CD4-positive, alpha-beta T cell treated with Interleukin-15 for 4 hours (primary cell): ENCODE data around the gene SLC4A3.
"Not testable (repeated sequence)": the region's sequence is repeated elsewhere in the genome, so short reads cannot be mapped to it uniquely, and the experiment has no call there.

ENCODE experiments used
- DNase-seq: peaks from one replicate; pipeline ENCODE4 v3.0.0-alpha.2; 2020; ENCODE audit warnings: low spot score

Gene SLC4A3

DNA sequence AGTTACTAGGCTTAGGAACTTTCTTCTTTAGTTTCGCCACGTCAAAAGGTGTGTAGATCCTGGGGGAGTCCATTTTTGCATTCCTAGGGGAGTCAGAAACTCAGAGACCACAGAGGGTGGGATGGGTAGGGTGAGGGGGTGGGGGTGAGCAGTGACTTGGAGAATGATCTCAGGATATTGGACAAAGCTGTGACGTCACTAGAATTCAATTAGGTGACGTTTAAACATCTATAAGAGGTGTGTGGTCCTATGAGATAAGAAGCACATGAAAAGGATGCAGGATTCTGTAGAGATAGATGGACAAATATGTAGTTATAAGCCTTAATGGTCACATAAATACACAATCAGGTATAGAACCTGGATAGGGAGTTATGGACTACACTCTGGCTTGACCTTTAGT, 21.5 kb downstream of the SLC4A3 start:
- DNase-seq = no peak

DNA sequence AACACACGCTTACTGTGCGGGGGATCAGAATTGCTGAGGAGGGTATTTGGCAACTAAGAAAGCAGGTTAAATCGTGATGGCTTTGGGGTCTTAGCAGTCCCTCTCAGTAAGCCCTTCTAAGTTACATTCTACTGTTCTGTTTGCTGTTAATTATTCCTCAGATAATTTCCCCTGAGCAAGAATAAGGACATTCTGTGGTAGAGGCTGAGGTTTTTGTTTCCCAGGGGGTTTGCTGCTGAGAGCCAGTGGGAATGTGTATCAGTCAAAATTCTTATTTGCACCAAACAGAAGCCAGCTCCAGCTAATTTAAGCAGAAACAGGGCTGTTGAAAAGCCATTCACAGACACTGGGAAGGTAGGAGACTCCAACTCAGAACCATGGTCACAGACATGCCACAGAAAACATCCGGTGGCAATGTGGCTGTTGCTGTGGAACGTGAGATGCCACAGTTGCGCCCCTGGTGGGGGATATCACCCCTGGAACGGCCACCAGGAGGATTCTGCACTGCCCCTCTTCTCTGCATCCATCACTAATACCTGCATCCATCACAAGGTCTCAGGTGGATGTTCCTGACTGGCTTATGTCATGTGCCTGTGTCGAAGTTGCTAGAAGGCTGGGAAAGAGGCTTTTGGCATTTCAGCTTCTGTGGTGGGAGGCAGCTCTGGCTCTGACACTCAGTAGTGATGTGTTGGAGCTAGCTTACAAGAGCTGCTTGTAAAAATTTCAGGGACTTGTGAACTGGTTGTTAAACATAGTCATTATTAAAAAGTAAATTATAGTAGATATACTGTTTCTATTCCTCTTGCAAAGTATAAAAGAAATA, 23.2 kb downstream of the SLC4A3 start:
- DNase-seq = no peak

DNA sequence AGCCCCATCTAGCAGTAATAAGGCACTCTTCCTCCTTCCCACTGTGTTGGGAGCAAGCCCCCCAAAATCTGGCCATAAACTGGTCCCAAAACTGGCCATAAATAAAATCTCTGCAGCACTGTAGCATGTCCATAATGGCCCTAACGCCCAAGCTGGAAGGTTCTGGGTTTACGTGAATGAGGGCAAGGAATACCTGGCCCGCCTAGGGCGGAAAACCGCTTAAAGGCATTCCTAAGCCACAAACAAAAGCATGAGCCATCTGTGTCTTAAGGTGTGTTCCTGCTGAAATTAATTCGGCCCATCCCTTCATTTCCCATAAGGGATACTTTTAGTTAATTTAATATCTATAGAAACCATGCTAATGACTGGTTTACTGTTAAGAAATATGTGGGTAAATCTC, 24.2 kb downstream of the SLC4A3 start:
- DNase-seq = not testable (repeated sequence)

DNA sequence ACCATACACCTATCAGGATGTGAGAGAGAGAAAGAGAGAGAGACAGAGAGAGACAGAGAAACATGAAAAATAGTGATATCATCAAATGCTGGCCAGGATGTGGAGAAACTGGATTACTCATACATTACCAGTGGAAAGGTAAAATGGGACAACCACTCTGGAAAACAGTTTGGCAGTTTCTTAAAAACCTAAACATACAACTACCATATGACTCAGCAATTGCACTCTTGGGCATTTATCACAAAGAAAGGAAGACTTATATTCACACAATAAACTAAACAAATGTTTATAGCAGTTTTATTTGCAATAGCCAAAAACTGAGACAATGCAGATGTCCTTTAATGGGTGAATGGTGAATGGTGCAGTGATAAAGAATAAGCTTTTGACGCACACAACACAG, 29.1 kb downstream of the SLC4A3 start:
- DNase-seq = no peak

DNA sequence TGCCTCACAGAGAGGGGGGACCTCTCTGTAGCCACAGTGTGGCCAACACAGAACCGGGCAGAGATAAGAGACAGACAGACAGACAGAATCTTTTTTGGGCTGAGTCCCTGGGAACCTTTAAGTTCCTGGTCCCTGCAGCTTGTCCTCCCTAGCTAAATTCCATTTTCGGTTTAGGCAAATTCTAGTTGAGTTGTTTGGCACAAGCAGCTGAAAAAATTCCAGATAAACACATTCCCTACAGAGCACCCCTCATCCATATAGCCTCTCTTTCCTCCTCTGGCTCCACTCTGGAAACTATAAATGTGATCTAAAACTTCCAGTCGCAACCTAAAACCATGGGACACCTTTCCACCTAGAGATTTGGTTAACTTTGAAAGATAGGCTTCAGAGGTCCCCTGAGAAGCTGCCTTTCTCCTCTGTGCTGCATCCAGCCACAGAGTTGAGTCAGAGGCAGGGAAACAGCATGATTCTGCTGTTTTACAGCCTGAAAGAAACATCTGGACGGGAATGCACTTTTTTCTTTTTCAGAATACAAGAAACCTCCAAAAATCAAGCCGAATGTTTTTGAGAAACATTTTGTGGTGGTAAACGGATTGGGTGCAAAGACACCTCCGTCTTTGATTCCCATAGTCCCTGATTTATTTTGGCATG, 30.9 kb downstream of the SLC4A3 start:
- DNase-seq = no peak

DNA sequence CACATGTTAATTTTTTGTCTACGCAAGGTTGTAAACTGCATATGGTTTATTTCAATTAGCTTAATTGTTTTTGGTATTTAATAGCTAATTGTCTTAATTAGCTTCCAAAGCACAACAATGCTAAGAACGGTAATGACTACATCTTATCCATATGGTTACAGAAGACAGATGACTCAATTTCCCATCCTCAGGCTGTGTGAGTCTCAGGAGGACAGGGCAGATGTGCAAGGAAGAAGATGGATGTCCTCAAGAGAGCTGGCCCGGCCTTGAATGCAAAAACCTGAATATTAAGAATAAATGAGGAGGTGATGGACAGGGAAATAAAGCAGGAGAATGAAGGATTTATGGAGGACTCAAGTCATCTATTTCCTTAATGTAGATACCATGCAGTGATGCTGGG, 31.4 kb downstream of the SLC4A3 start:
- no peak for DNase-seq

DNA sequence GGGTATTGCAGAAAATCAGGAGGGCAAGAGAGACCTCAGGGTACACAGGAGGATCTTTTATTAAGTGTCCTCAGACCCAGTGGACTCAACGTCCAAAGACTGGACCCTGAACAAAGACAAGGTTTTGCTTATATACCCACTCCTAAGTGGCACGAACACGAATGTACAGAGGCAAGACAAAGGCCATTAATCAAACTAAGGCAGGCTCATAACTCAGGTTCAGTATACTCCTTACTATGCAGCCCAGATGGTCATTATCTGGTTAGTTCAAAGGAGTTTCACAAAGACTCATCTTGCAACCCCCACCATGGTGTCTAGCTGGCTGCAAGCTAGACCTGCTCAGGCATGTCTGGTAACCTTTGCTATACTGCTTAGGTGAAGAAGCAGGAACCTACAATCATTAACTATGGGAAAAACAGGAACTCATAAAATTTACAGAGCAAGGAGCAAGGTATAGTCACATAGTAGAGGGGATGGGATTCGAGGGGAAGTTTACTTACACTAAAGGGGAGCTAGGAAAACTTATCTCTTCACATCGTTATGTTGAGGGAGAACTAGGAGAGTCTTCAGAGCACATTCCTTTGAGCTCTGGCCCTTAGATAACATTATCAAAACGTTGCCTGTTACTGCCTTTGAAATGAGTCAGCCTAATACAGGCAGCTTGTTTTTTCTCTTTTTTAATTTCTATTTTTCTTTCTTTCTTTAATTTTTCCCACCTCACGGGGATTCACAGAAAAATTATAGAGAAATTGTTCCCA, 33.9 kb downstream of the SLC4A3 start:
- no peak for DNase-seq

DNA sequence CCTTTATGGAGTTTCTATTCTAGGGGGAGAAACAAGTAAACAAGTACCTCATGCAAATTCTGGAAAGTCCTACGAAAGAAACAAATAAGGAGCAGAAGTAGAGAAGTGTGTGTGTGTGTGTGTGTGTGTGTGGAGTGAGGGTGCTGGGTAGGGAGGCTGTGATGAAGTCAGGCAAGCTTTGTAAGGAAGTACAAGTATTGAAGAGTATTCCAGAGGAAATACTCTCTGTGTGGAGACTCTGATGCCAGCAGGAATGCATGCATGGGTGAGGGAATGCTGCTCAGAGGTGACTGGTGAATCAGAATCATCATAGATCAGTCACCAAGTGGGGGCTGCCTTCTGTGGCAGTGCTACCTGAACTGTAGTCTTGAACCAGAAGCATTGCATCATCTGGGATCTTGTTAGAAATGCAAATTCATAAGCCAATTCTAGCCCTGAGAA, 34.5 kb downstream of the SLC4A3 start:
- no peak for DNase-seq

DNA sequence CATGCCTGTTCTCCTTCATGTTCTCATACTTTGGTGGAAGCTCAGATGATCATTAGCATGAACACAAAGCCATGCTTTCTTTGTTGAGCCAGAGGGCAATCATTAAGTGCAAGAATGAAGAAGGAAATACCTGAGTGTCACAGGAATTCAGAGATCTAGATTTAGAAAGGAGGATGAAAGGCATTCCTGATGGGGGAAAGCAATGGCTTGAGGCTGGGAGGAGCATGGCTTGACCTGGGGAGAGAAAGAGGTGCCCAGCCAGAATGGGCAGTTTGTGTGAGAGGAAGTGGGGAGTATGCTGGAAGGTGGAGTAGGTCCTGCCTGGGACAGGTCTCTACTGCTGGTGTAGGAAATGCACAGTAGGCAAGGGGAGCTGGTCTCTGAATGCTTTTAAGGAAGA, 35.1 kb downstream of the SLC4A3 start:
- DNase-seq = no peak

DNA sequence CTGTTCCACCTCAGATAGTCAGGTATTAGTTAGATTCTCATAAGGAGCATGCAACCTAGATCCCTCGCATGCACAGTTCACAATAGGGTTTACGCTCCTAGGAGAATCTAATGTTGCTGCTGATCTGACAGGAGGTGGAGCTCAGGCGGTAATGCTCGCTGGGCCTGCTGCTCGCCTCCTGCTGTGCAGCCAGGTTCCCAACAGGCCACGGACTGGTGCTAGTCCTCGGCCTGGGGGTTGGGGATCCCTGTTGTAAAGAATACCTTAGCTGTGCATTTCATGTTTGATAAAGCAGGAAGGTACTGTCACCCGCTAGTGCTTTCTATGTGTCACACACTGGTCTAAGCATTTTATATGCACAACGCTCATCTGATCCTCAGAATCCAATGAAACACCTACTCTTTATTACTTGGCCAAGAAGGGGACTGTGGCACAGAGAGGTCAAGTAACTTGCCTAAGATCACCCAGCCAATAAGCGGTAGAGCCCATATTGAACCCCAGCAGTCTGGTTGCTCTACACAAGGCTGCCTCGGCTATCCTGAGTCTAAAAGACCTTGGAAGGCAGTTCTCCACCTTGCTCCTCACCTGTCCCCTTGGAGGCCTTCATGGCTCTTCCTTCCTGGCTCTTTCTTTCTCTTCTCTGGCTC, 35.8 kb downstream of the SLC4A3 start:
- no peak for DNase-seq

DNA sequence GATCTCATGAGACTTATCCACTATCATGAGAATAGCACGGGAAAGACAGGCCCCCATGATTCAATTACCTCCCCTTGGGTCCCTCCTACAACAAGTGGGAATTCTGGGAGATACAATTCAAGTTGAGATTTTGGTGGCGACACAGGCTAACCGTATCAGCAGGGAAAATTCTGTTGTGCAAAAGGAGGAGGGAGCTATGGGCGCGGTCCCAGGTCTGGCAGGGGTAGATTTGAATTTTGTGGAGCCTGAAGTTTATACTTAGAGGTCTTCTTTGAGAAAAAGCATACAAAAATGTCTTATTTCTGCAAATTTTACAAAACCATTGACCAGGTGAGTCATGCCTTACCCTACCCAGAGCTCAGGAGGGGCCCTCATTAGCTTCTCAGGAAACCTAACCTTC, 36.6 kb downstream of the SLC4A3 start:
- DNase-seq = no peak

DNA sequence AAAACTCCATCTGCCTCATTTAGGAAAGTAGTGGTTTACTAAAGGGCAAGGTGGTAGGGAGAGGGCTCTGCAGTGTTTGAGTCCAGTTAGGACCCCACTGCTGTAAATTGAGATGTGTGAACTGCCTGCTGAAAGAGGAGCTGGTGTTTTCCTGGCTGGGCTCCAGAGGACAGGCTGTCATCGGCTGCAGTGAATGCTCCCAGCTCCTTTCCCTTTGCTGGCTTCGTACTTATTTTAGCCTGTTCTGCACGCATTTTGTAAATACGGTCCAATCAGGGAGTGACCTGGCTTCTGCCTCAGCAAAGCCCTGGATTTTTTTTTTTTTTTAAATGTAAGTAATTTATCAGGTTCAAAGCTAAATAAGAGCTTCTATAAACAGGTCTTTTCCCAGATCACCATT, 37.5 kb downstream of the SLC4A3 start:
- DNase-seq = no peak

DNA sequence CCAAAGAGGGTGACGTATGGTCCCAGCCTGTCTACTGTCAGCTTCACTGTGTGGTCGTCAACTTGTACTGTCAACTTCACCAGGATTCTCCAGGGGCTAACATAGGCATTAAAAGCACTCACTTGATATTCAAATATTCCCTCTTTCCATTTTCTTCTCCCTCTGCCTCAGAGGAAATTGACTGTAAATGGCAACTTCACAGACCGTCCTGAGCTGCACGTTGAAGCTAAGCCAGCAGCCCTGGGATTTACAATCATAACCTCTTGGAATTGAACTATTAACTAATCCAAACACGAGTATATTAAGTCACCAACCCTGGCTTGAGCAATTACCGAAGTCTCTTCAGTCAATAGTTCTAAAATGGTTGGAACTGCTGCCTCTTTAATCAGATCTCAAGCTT, 38.5 kb downstream of the SLC4A3 start:
- DNase-seq = no peak

DNA sequence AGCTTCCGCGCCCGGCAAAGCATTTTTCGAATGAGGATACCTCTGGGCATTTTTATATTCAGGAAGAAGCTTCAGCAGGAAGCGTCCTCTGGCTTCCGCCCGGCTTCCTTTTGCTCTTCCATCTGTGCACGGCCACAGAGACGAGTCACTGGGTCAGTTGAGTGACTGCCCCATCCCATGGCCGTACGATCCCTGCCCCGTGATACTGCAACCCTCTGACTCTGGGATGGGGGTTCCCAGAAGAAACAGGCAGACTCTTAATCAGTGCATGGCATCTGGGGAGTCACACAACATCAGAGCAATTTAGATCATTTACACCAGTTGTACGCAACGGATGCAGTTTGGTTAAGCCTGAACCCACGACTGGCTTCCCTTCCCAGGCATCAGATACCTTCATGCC, 40.9 kb downstream of the SLC4A3 start:
- no peak for DNase-seq

DNA sequence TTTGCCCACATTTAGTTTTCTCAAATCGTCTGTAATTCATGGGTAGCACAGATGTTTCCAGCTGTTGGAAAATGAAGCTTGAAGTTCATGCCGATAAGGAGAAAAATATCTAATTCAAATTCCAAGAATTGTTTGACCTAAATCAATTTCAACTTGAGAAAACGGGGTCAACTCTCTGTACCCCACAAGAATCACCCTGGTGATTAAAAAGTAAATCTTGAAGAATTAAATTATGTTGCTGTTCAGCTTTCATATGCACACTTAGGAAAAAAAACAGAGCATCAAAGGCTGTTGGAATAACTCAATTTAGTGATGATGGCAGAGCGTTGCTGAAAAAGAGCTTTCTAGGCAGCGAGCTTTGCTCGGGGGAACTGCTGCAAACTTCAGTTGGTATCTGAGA, 43.0 kb downstream of the SLC4A3 start:
- DNase-seq = no peak

DNA sequence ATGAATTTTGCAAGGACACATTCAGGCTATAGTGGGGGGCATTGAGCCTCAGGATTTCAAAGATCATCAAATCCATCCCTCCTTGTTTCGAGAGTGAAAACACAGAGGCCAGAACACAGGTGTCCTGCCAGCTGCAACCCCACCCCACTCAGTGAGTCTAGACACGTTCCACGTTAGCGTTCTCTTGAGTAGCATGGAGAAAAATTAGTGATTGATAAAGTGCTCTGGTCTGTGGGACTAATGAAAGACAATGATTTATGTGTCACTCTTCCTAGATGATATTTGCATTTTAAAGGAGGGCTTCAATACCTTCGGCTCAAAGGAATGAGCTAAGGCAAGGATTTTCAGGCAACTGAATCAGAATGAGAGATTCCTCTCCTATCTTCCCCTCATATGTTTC, 43.8 kb downstream of the SLC4A3 start:
- no peak for DNase-seq

DNA sequence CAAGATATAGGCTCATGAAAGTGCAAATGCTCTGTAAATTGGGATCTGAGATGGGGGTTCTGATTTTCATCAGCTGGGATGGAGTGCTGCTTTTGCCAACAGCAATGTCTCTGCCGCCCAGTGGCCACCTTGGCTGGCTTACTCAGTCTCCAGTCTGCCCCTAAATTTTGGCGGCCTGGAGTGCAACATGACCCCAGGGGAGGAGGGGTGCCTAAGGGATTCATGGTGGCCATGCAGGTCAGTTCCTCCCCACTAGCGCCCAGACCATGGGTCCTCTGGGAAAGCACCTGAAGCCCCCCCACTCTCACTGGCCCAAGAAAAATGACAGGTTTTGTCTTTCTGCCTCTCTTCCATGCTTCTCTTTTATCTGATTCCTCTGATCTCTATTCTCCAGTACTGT, 45.0 kb downstream of the SLC4A3 start:
- no peak for DNase-seq

DNA sequence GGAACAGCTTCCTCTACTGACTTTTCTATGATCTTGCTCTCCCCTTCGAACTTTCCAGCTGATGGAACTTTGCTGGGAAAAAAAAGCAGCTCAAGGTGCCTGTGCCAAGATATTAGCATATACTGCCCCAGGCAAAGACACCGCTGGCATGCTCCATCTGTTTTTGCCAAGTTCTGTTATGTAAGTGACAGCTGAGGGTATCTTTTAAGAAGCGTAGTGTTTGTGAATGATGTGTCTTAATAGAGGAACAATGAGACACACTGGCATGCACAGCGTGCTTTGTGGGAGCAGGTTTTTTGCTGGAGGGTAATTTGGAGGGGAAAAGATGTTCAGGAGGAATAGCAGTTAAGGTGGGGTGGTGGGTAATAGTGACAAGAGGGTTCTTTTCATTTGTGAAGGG, 47.8 kb downstream of the SLC4A3 start:
- no peak for DNase-seq

DNA sequence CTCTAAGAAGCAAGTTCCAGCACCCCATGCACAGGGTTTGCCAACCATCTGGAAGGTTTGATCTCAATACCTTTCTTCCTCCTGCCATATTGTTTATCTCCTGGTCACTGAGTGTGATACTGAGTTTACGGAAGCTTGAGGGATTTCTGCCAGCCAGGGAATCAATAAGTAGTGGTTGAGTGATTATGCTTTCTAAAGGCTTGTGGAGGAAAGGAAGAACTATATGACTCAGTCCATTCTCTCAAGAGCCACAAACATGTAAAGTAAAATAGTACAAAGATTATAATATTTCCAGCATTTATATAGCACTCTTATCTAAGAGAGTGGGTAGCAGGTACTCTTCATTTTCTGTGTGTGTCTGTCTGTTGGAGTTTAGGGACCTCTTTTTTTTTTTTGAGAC, 49.2 kb downstream of the SLC4A3 start:
- no peak for DNase-seq

DNA sequence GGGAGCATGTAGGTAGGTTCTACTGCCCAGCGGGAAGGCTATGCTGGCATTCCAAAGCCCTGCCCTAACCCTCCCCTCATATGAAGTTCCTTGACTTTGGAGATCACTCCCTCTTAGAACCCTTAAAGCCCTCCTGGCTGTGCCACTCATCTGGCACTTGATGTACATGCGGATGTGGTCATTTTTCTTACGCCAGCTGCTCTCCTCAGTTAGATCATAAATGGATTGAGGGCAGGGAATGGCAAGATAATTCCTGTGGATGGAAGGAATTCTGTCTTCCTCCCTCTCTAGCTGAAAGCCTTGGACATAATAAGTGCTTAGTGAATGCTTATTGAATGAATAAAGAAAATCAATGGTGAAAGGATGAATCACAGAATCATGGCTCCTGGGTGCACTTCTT, 51.6 kb downstream of the SLC4A3 start:
- no peak for DNase-seq

DNA sequence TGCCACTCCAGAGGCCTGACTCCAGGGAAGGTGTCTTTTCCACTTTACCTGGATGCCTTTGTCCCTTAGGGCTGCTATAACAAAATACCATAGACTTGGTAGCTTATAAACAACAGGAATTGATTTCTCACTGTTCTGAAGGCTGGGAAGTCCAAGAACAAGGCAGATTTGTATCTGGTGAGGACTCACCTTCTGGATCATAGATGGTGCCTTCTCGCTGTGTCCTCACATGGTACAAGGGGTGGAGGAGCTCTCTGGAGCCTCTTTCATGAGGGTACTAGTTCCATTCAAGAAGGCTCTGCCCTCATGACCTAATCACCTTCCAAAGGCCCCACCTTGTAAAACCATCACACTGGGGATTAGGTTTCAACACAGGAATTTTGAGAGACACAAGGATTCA, 52.1 kb downstream of the SLC4A3 start:
- no peak for DNase-seq

DNA sequence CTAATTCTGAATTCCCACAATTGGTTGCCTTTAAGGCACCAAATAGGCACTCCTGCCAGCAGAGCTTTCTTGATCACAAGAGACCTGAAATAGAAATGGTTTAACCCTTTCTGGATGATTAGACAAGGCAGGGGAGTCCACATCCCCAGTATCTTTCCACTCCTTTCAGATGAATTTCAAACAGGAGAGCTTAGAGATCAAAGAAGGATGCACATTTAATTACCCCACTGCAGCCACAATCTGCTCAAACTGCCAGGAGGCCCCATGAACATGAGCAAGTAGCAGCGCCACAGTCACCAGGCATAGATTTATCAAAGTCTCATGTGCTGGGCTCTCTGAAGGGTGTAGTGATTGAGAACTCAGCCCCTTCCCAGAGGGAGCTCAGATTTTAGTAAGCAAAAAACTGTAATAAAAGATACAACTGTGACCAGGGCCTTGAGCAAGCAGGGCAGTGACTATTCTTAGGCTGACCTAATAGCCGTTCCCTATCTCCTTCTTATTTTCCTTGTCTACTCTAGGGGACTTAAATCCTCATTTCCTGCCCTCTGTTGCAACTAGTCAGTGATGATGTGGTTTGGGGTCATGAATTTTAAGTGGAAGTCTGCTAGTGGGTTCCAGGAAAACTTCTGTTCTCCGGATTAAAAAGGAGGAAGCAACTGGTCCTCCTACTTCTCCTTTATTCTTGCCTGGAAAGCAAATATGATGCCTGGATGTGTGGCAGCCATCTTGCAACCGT, 53.7 kb downstream of the SLC4A3 start:
- no peak for DNase-seq
